ENCODE results near the gene OR2D2. TPM values are rescaled to one million over a fixed set of nuclear protein-coding genes. Genes with fewer than 3 reads are reported as not detected.

OR2D2 gene
- total and polyA plus RNA-seq, 2 of the 4 experiments (the other 2 are of a cell fraction): 0.07 to 0.36 TPM

DNA sequence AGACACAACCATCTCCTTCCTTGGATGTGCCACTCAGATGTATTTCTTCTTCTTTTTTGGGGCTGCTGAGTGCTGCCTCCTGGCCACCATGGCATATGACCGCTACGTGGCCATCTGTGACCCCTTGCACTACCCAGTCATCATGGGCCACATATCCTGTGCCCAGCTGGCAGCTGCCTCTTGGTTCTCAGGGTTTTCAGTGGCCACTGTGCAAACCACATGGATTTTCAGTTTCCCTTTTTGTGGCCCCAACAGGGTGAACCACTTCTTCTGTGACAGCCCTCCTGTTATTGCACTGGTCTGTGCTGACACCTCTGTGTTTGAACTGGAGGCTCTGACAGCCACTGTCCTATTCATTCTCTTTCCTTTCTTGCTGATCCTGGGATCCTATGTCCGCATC is 15.4 kb downstream of the OR2D2 start:
- no peak for ATAC-seq (ENCODE audit: low read depth)
- H2BK15ac ChIP-seq (ENCODE audit: low read depth, low read length): no peak overlapping the region

More for the DNA sequence above, 15.4 kb downstream of the OR2D2 start:
- no peak overlapping the region for H3K18ac ChIP-seq (ENCODE audit: low read depth, low read length)
- H3K4me3 ChIP-seq (ENCODE audit: insufficient read depth, low read depth, low read length): no peak overlapping the region
- no peaks in the 10 kb centered on the region for H3K9me1 ChIP-seq (ENCODE audit: insufficient read depth, low read length)
- no peak overlapping the region for H3K14ac ChIP-seq (replicated peaks; ENCODE audit: low read depth, low read length)
- H3K36me3 ChIP-seq (ENCODE audit: control insufficient read depth, insufficient read depth, low read length): no peaks in the 10 kb centered on the region
- H3K9me3 ChIP-seq (ENCODE audit: control insufficient read depth, insufficient read depth, low read length): peaks cover 3% of the 10 kb centered on the region; the same call in 1 of the 2 replicates
- H3K27ac ChIP-seq (ENCODE audit: insufficient read depth, low read length): no peak overlapping the region
- no peak overlapping the region for H3K4me2 ChIP-seq (ENCODE audit: low read depth, low read length)
- H2BK5ac ChIP-seq (ENCODE audit: low read depth, low read length, poor library complexity, severe bottlenecking): no peak overlapping the region
- no peak overlapping the region for H3K9ac ChIP-seq (ENCODE audit: low read depth, low read length)
- H4K5ac ChIP-seq (ENCODE audit: low read depth, low read length): no peak overlapping the region
- no peak overlapping the region for H2AK5ac ChIP-seq (ENCODE audit: low read depth, low read length)
- no peaks in the 10 kb centered on the region for H3K27me3 ChIP-seq (ENCODE audit: control insufficient read depth, insufficient read depth, low read length)
- no peak overlapping the region for H4K8ac ChIP-seq (ENCODE audit: low read depth in 2 of 2, low read length in 2 of 2)
- TF ChIP-seq SMC3 (IDR thresholded peaks at IDR 0.05; ENCODE audit: low read depth, low read length) (no peak), CTCF (conservative IDR thresholded peaks at IDR 0.05; ENCODE audit: low read depth, low read length) (no peak), MXI1 (IDR thresholded peaks at IDR 0.05; ENCODE audit: borderline replicate concordance, low read depth, low read length) (no peak), RAD21 (IDR thresholded peaks at IDR 0.05; ENCODE audit: low read length) (no peak), MAFK (IDR thresholded peaks at IDR 0.05; ENCODE audit: low read depth, low read length) (no peak), POLR2A (IDR thresholded peaks at IDR 0.05; ENCODE audit: low read depth, low read length) (no peak), MAZ (IDR thresholded peaks at IDR 0.05; ENCODE audit: borderline replicate concordance, low read depth, low read length) (no peak), BHLHE40 (IDR thresholded peaks at IDR 0.05; ENCODE audit: low read depth, low read length) (no peak), CEBPB (IDR thresholded peaks at IDR 0.05; ENCODE audit: low read depth, low read length) (no peak), RCOR1 (IDR thresholded peaks at IDR 0.05; ENCODE audit: insufficient replicate concordance, low read length) (no peak), NFE2L2 (IDR thresholded peaks at IDR 0.05; ENCODE audit: low read depth, low read length) (no peak), FOS (IDR thresholded peaks at IDR 0.05; ENCODE audit: low read depth, low read length) (no peak), RFX5 (IDR thresholded peaks at IDR 0.05; ENCODE audit: low read depth, low read length) (no peak), CHD1 (IDR thresholded peaks at IDR 0.05; ENCODE audit: low read depth, low read length) (no peak)
- TF ChIP-seq, protein P1, sequence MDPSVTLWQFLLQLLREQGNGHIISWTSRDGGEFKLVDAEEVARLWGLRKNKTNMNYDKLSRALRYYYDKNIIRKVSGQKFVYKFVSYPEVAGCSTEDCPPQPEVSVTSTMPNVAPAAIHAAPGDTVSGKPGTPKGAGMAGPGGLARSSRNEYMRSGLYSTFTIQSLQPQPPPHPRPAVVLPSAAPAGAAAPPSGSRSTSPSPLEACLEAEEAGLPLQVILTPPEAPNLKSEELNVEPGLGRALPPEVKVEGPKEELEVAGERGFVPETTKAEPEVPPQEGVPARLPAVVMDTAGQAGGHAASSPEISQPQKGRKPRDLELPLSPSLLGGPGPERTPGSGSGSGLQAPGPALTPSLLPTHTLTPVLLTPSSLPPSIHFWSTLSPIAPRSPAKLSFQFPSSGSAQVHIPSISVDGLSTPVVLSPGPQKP (IDR thresholded peaks at IDR 0.05; ENCODE audit: borderline replicate concordance, low read depth, low read length): no peak
- TF ChIP-seq, protein P2, sequence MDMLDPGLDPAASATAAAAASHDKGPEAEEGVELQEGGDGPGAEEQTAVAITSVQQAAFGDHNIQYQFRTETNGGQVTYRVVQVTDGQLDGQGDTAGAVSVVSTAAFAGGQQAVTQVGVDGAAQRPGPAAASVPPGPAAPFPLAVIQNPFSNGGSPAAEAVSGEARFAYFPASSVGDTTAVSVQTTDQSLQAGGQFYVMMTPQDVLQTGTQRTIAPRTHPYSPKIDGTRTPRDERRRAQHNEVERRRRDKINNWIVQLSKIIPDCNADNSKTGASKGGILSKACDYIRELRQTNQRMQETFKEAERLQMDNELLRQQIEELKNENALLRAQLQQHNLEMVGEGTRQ (IDR thresholded peaks at IDR 0.05; ENCODE audit: low read depth, low read length): no peak
- no peak overlapping the region for H2BK20ac ChIP-seq (ENCODE audit: low read depth, low read length)
- H4K91ac ChIP-seq (ENCODE audit: insufficient read depth, low read depth, low read length): no peak overlapping the region
- no peak overlapping the region for H3K4ac ChIP-seq (ENCODE audit: low read depth, low read length)
- 47% methylated on average over 3 of the region's 3 CpGs; no CpG with 5 or more reads in 1 of the 2 experiments for WGBS, 2 experiments (ENCODE audit: extremely low coverage in 2 of 2, insufficient read length in 1 of 2)
- no peak overlapping the region for H2BK120ac ChIP-seq (ENCODE audit: low read depth, low read length)
- dilution Hi-C loops (cut with HindIII; ENCODE audit: low sequenced_read_pairs, unreplicated experiment): no loop called here
- H3K4me1 ChIP-seq (ENCODE audit: control insufficient read depth, insufficient read depth, low read length): no peaks in the 10 kb centered on the region
- H3K79me1 ChIP-seq (ENCODE audit: low read depth in 1 of 2, low read length in 2 of 2): no peaks in the 10 kb centered on the region
- no peak overlapping the region for H3K56ac ChIP-seq (ENCODE audit: extremely low read depth, insufficient read depth, low read length)
- intact Hi-C loops (cut with micrococcal nuclease): no loop called here
- CTCF ChIA-PET: no interaction called here
- H2AFZ ChIP-seq (replicated peaks; ENCODE audit: low read length, poor library complexity): no peak overlapping the region
- no peaks in the 10 kb centered on the region for H4K20me1 ChIP-seq (ENCODE audit: insufficient read depth, low read length)
- H3K23ac ChIP-seq (ENCODE audit: low read depth, low read length): no peak overlapping the region
- BruUV-seq (replicated peaks): no TSS peak
- POLR2A ChIA-PET (ENCODE audit: unreplicated experiment): no interaction called here
- DNase-seq: no peak
- in situ Hi-C loops (cut with MboI; ENCODE audit: low sequenced_read_pairs): no loop called here
- H2AK9ac ChIP-seq (replicated peaks; ENCODE audit: low read depth, low read length, poor library complexity): no peak overlapping the region

Measured in IMR-90 (cell line).